Measurements from ENCODE around the gene EIF2B4.
"Not testable (repeated sequence)": the region's sequence is repeated elsewhere in the genome, so short reads cannot be mapped to it uniquely, and the experiment has no call there.

Gene EIF2B4

GRCh38 chr2:27335311-27335710 is 34.8 kb downstream of the EIF2B4 start:
- DNase-seq: no peak

GRCh38 chr2:27324720-27325119 is 45.4 kb downstream of the EIF2B4 start:
- no peak for DNase-seq

DNA sequence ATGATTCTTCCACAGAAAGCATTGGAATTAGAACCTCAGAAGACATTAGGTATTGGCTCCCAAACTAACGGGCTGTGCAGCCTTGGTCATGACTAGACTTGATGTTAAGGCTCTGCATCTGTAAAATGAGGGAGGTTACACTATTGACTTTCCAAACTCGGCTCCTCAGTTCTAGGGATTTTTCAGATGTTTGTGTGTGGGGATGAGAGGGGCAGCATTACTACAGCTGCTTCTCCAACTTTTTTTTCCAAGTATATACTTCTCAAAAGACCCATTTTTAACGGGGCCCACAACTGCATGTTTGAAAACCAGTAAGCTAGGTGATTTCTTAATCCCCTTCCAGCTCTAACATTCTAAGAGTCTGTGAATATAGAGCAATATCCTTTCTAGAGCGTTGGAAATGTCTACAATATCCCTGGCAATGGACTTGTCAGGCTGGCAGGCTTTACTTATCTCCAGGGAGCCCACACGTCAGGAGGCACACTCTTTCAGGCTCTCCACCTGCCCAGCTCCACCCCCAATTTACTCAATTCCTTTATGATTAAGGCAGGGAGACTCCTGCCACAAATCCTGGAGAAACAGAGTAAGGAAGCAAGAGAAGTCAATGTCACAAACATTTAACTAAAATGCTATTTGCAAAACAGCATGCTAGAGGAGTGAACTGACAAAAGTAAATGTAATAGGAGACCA is 46.4 kb downstream of the EIF2B4 start:
- DNase-seq: peak in 1 of 2 experiments; percentile 55

DNA sequence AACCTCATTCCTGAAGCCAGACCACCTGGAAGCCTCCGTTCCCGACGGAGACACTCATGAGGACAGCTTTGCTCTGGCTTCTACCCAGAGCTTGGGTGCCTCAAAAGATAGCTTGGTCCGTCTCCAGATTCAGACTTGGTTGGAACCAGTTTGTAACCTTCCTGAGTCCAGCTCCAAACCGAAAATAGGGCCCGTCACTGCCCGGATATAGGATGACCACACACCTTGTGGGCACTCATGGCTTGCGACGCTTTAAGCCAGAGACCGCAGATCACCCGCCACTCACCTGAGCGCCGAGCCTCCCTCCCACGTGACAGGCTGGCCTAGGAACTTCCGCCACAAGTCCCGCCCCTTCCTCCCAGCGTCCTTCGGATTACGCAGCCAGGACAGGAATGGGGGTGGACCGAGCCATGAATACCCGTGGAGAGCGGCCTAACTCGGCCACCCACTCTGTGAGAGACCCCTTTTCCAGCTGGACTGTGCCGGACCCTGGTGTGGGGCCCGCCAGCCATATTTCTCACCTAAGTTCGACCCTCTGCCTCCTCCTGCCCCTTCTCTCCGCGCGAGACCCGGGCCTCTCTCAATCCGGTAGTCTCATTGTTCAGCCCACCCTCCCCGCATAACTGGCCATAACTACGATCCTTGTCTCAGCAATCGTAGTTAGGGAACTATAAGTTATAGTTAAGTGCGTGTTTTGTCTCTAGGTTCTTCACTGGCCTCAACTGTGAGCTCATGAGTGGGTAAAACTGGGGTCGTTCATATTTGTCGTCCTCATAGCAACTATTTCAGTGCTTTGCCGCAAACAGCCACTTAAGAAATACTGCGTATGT is 47.2 kb downstream of the EIF2B4 start, which contains the start of gene MPV17:
Gene MPV17, minus strand, starts transcription at position 332 of the 830 bp plus-strand sequence. CDS start 580 bp downstream, outside the sequence.
- DNase-seq: peak; percentile 94 to 95

- DNase-seq: no peak
Observed at GRCh38 chr2:27322301-27322765, 47.8 kb downstream of the EIF2B4 start.

DNA sequence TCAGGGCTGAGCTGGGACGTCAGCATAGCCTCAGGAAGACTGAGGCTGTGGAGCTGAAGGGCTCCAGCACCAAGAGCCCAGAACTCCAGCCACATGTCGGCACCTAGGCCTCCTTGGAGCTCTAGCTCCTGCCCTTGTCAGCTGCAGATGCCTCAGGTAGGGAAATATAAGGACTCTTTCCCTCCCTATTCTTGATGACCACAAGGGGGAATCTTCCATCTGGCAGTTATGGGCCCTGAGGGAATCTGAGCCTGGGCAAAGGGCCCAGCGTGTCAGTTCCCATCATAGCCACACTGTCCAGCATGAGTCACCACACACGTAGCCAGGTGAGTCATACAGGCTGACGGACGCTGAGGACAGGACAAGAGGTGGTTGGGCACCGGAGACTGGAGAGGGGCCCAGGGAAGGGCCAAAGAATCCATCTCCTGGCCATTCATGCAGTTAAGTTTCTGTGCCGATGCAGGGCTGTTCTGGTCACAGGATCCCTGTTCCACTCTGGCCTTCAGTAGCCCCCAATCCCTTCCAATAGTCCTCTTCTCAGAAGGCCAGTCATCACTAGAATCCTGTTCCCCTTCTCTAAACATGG is 49.1 kb downstream of the EIF2B4 start:
- peak; percentile 99 to 100 for DNase-seq

- DNase-seq: not testable (repeated sequence)
Observed at GRCh38 chr2:27319839-27320238, 50.3 kb downstream of the EIF2B4 start.

- no peak for DNase-seq
Observed at GRCh38 chr2:27316655-27317412, 53.3 kb downstream of the EIF2B4 start.

DNA sequence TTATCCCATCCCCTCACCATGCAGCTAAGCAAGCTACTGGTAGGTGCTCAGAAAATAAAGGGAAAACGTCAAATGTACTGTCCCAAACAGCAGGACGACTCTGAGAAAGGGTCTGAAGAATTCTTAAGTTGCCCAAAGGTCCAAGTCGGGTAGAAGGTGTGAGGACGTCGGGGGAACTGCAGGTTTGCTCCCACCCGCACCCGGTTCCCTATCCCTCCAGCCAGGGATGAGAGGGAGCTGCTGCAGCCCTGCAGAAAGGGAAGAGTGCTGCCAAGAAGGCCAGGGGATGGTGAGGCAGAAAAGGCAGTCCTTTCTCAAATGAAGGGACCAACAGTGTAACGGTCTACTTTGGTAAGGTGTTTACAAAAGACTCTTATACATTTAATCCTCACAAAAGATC is 55.0 kb downstream of the EIF2B4 start:
- DNase-seq: no peak

DNA sequence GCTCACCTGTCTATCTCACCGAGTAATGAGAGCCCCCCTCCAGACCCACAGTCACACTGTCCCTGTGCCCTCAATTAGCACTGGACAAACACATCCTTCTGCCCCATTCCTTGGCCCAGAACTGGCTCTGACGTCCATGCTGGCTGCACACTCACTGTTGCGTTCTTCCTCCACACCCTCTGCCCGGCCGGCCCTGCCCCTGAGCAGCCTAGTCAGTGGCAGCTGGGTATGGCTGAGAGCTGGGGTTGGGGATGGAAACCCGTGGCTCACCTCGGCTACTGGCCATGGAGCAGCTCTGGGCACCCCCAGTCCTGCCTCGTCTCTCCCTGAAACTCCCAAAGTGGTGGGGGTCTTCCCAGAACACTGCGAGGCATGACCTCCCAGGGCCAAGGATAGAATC is 55.4 kb downstream of the EIF2B4 start:
- no peak for DNase-seq
